Transverse colon (tissue), 3 donors: ENCODE results near the gene SCAF1.

ENCODE experiments used
- CTCF ChIP-seq, 5 experiments: fragments of 200-600 bp in 3 of 5; fragments of 450-650 bp in 2 of 5; sonication (generic) in 3 of 5; IDR thresholded peaks; 1 replicate in 2 of 5; 2 replicates in 3 of 5; pipeline ENCODE4 v1.5.1; 2016 to 2017; ENCODE audit warnings: antibody characterized with exemption in 5 of 5, inconsistent platforms in 3 of 5, mild to moderate bottlenecking in 2 of 5, moderate library complexity in 1 of 5
- EP300 ChIP-seq: sonication (generic); formaldehyde crosslinking; IDR thresholded peaks from one replicate; pipeline ENCODE4 v1.6.1; 2017; ENCODE audit warnings: antibody characterized with exemption, low read depth

- TF ChIP-seq CTCF (IDR thresholded peaks at IDR 0.05) (no peak), EP300 (no peak)
Observed at GRCh38 chr19:49700563-49700962, 58.6 kb downstream of the SCAF1 start.
